Astrocyte (in vitro differentiated cells and primary cell): ENCODE data around the gene SIRPG. TPM values are rescaled to one million over a fixed set of nuclear protein-coding genes. Genes with fewer than 3 reads are reported as not detected.

ENCODE experiments used
- DNase-seq: peaks from one replicate; pipeline ENCODE4 v3.0.0-alpha.2; 2010; ENCODE audit warnings: low read depth
- FAIRE-seq: peaks from 2 replicates; lab custom pipeline; 2011; peaks lifted over from hg19 to GRCh38; lab: Jason Lieb, UNC
- H2AFZ ChIP-seq: 2 replicates; pipeline ENCODE4 v1.6.0; 2012; ENCODE audit warnings: low read depth, low read length, inconsistent platforms
- H3K27ac ChIP-seq: 2 replicates; pipeline ENCODE4 v1.5.1; 2011; ENCODE audit warnings: low read depth, low read length, inconsistent platforms
- H3K27me3 ChIP-seq: 2 replicates; pipeline ENCODE4 v1.6.0; 2011; ENCODE audit warnings: low read length, inconsistent platforms; ENCODE audit not compliant: insufficient read depth
- H3K36me3 ChIP-seq: 2 replicates; pipeline ENCODE4 v1.5.1; 2011; ENCODE audit warnings: low read length, inconsistent platforms; ENCODE audit not compliant: insufficient read depth
- H3K4me1 ChIP-seq: 2 replicates; pipeline ENCODE4 v1.5.1; 2011; ENCODE audit warnings: low read length, inconsistent platforms; ENCODE audit not compliant: insufficient read depth
- H3K4me2 ChIP-seq: 2 replicates; pipeline ENCODE4 v1.6.0; 2012; ENCODE audit warnings: low read length, inconsistent platforms
- H3K4me3 ChIP-seq: 2 replicates; pipeline ENCODE4 v1.5.1; 2011; ENCODE audit warnings: low read depth, mild to moderate bottlenecking, low read length, inconsistent platforms; ENCODE audit not compliant: insufficient read depth
- H3K79me2 ChIP-seq: 2 replicates; pipeline ENCODE4 v1.6.0; 2012; ENCODE audit warnings: mild to moderate bottlenecking, low read length, inconsistent platforms; ENCODE audit not compliant: insufficient read depth
- H3K9ac ChIP-seq: 2 replicates; pipeline ENCODE4 v1.6.0; 2012; ENCODE audit warnings: mild to moderate bottlenecking, low read length, inconsistent platforms
- H3K9me3 ChIP-seq: 2 replicates; pipeline ENCODE4 v1.5.1; 2012; ENCODE audit warnings: low read depth, mild to moderate bottlenecking, low read length, inconsistent platforms; ENCODE audit not compliant: insufficient read depth
- H4K20me1 ChIP-seq: 2 replicates; pipeline ENCODE4 v1.6.0; 2012; ENCODE audit warnings: low read length, inconsistent platforms; ENCODE audit not compliant: insufficient read depth
- H3K27ac Mint-ChIP-seq: one replicate; pipeline ENCODE4 v1.8.0; 2021; ENCODE audit warnings: mild to moderate bottlenecking, mixed read lengths; ENCODE audit not compliant: unreplicated experiment
- H3K27me3 Mint-ChIP-seq: one replicate; pipeline ENCODE4 v1.8.0; 2021; ENCODE audit warnings: low read depth, mixed read lengths; ENCODE audit not compliant: unreplicated experiment
- H3K36me3 Mint-ChIP-seq: one replicate; pipeline ENCODE4 v1.8.0; 2021; ENCODE audit warnings: low read depth, mixed read lengths; ENCODE audit not compliant: unreplicated experiment
- H3K4me1 Mint-ChIP-seq: one replicate; pipeline ENCODE4 v1.8.0; 2021; ENCODE audit warnings: low read depth, mixed read lengths; ENCODE audit not compliant: unreplicated experiment
- H3K4me3 Mint-ChIP-seq: one replicate; pipeline ENCODE4 v1.8.0; 2021; ENCODE audit warnings: mild to moderate bottlenecking, moderate library complexity, mixed read lengths; ENCODE audit not compliant: unreplicated experiment
- H3K9me3 Mint-ChIP-seq: one replicate; pipeline ENCODE4 v1.8.0; 2021; ENCODE audit warnings: mild to moderate bottlenecking, mixed read lengths; ENCODE audit not compliant: unreplicated experiment
- CTCF ChIP-seq: IDR thresholded peaks from 2 replicates; pipeline ENCODE4 v1.5.1; 2011; ENCODE audit warnings: low read depth, mild to moderate bottlenecking, inconsistent platforms, low read length, moderate library complexity; ENCODE audit not compliant: insufficient read depth
- EZH2 ChIP-seq: IDR thresholded peaks from 2 replicates; pipeline ENCODE4 v1.6.1; 2012; ENCODE audit warnings: mild to moderate bottlenecking, low read length, inconsistent platforms; ENCODE audit not compliant: insufficient read depth
- total RNA-seq: library from RNA; stranded (reverse); gene quantifications from 2 replicates; pipeline ENCODE4 v1.2.1, GENCODE V29; 2021

Gene SIRPG
- total RNA-seq, 1 donor from 2014 or later, result not detected

- H3K9ac ChIP-seq, result no peak overlapping the region
- H4K20me1 ChIP-seq, result no peaks in the 10 kb centered on the region
- no peak for FAIRE-seq
- peaks cover 5% of the 10 kb centered on the region for H3K4me1 Mint-ChIP-seq
- H3K27ac ChIP-seq, result no peak overlapping the region
- H3K36me3 ChIP-seq, result no peaks in the 10 kb centered on the region
- H3K4me1 ChIP-seq, result no peaks in the 10 kb centered on the region
- H3K4me2 ChIP-seq, result no peak overlapping the region
- H3K79me2 ChIP-seq, result no peaks in the 10 kb centered on the region
- no peak overlapping the region for H3K27ac Mint-ChIP-seq
- H2AFZ ChIP-seq, result no peak overlapping the region
- peaks cover 7% of the 10 kb centered on the region for H3K9me3 Mint-ChIP-seq
- TF ChIP-seq EZH2 (no peak), CTCF (no peak)
- no peak for DNase-seq
- H3K4me3 Mint-ChIP-seq, result no peak overlapping the region
- H3K9me3 ChIP-seq, result no peaks in the 10 kb centered on the region
- H3K36me3 Mint-ChIP-seq, result no peaks in the 10 kb centered on the region
- H3K27me3 Mint-ChIP-seq, result peaks cover 25% of the 10 kb centered on the region
- H3K27me3 ChIP-seq, result peaks cover 10% of the 10 kb centered on the region
- no peak overlapping the region for H3K4me3 ChIP-seq
Measured at GRCh38 chr20:1674361-1674760, 16.8 kb upstream of the SIRPG start.

GRCh38 chr20:1673424-1673823 is 15.8 kb upstream of the SIRPG start:
- H3K36me3 Mint-ChIP-seq, result no peaks in the 10 kb centered on the region
- Histone ChIP-seq H3K4me1 (no peaks in the 10 kb centered on the region), H3K9me3 (no peaks in the 10 kb centered on the region), H3K9ac (no peak overlapping the region), H3K27ac (no peak overlapping the region), H3K4me3 (no peak overlapping the region), H3K79me2 (no peaks in the 10 kb centered on the region), H3K36me3 (no peaks in the 10 kb centered on the region), H2AFZ (no peak overlapping the region), H4K20me1 (no peaks in the 10 kb centered on the region), H3K27me3 (peaks cover 10% of the 10 kb centered on the region), H3K4me2 (no peak overlapping the region)
- peaks cover 2% of the 10 kb centered on the region for H3K9me3 Mint-ChIP-seq
- no peak overlapping the region for H3K27ac Mint-ChIP-seq
- DNase-seq (no peak), FAIRE-seq (no peak)
- H3K4me3 Mint-ChIP-seq, result no peak overlapping the region
- H3K4me1 Mint-ChIP-seq, result peaks cover 7% of the 10 kb centered on the region
- peaks cover 20% of the 10 kb centered on the region for H3K27me3 Mint-ChIP-seq
- TF ChIP-seq EZH2, result no peak
- no peak for TF ChIP-seq CTCF

- Mint-ChIP-seq H3K4me1 (peaks cover 7% of the 10 kb centered on the region), H3K9me3 (no peaks in the 10 kb centered on the region), H3K4me3 (no peak overlapping the region), H3K27me3 (peaks cover 15% of the 10 kb centered on the region), H3K36me3 (no peaks in the 10 kb centered on the region), H3K27ac (no peak overlapping the region)
- no peak for TF ChIP-seq CTCF
- no peak for TF ChIP-seq EZH2
- Histone ChIP-seq H3K27ac (no peak overlapping the region), H3K9ac (no peak overlapping the region), H3K4me2 (no peak overlapping the region), H3K79me2 (no peaks in the 10 kb centered on the region), H3K36me3 (no peaks in the 10 kb centered on the region), H4K20me1 (no peaks in the 10 kb centered on the region), H3K9me3 (no peaks in the 10 kb centered on the region), H3K27me3 (peaks cover 8% of the 10 kb centered on the region), H3K4me3 (no peak overlapping the region), H2AFZ (no peak overlapping the region), H3K4me1 (no peaks in the 10 kb centered on the region)
- no peak for FAIRE-seq
- no peak for DNase-seq
Measured at GRCh38 chr20:1672728-1673127, 15.1 kb upstream of the SIRPG start.
